Loucy (cell line): ENCODE results near the gene GLIPR2.

ENCODE experiments used
- H2AFZ ChIP-seq: fragments of 200-600 bp; sonication (generic); 2 replicates; pipeline ENCODE4 v1.6.0; 2016; ENCODE audit warnings: antibody characterized with exemption, mild to moderate bottlenecking, low read length, moderate library complexity
- H3F3A ChIP-seq: fragments of 200-600 bp; 2 replicates; pipeline ENCODE4 v1.6.0; 2016; ENCODE audit warnings: antibody characterized with exemption, low read depth, mild to moderate bottlenecking
- H3K27me3 ChIP-seq: fragments of 200-600 bp; sonication (generic); 2 replicates; pipeline ENCODE4 v1.6.1; 2014; ENCODE audit warnings: low read length, mild to moderate bottlenecking; ENCODE audit not compliant: insufficient read depth, poor library complexity, severe bottlenecking
- H3K36me3 ChIP-seq: fragments of 200-600 bp; sonication (generic); 2 replicates; pipeline ENCODE4 v1.6.1; 2016; ENCODE audit warnings: low read length; ENCODE audit not compliant: insufficient read depth
- H3K4me1 ChIP-seq: fragments of 200-600 bp; sonication (generic); 2 replicates; pipeline ENCODE4 v1.5.1; 2014; ENCODE audit warnings: low read length, mild to moderate bottlenecking; ENCODE audit not compliant: insufficient read depth, poor library complexity, severe bottlenecking
- H3K4me2 ChIP-seq: fragments of 200-600 bp; sonication (generic); 2 replicates; pipeline ENCODE4 v1.6.0; 2014; ENCODE audit warnings: antibody characterized with exemption, low read length, low read depth, mild to moderate bottlenecking; ENCODE audit not compliant: poor library complexity, severe bottlenecking
- H3K4me3 ChIP-seq: fragments of 200-600 bp; sonication (generic); 2 replicates; pipeline ENCODE4 v1.5.1; 2014; ENCODE audit warnings: low read length, mild to moderate bottlenecking, mixed read lengths; ENCODE audit not compliant: poor library complexity, severe bottlenecking
- H3K79me2 ChIP-seq: fragments of 200-600 bp; sonication (generic); 2 replicates; pipeline ENCODE4 v1.6.1; 2014; ENCODE audit warnings: low read length; ENCODE audit not compliant: insufficient read depth
- H3K9ac ChIP-seq: fragments of 200-600 bp; sonication (generic); 2 replicates; pipeline ENCODE4 v1.6.0; 2014; ENCODE audit warnings: mild to moderate bottlenecking, low read depth, low read length, moderate library complexity; ENCODE audit not compliant: poor library complexity, severe bottlenecking
- H3K9me2 ChIP-seq: fragments of 200-600 bp; sonication (generic); replicated peaks from 2 replicates; pipeline ENCODE4 v1.6.1; 2016; ENCODE audit warnings: low read depth, low read length, mixed read lengths
- H3K9me3 ChIP-seq: fragments of 200-600 bp; sonication (generic); 2 replicates; pipeline ENCODE4 v1.6.1; 2014; ENCODE audit warnings: mild to moderate bottlenecking, antibody characterized with exemption, low read length, low read depth; ENCODE audit not compliant: insufficient read depth
- H4K20me1 ChIP-seq: fragments of 200-600 bp; sonication (generic); 2 replicates; pipeline ENCODE4 v1.6.0; 2014; ENCODE audit warnings: antibody characterized with exemption, low read length, mild to moderate bottlenecking; ENCODE audit not compliant: insufficient read depth, poor library complexity, severe bottlenecking
- EZH2phosphoT487 ChIP-seq: fragments of 200-600 bp; IDR thresholded peaks from 2 replicates; pipeline ENCODE4 v1.6.1; 2018; ENCODE audit warnings: antibody characterized with exemption, mild to moderate bottlenecking, moderate library complexity, borderline replicate concordance
- TF ChIP-seq, protein P1 (sequence below): fragments of 200-600 bp; sonication (generic); conservative IDR thresholded peaks from 2 replicates; pipeline ENCODE4 v1.5.1; 2014; ENCODE audit warnings: mild to moderate bottlenecking, antibody characterized with exemption, low read length

The GLIPR2 gene

GRCh38 chr9:36101916-36102741 is 34.4 kb upstream of the GLIPR2 start:
- H3K4me2 ChIP-seq = no peak overlapping the region
- no peaks in the 10 kb centered on the region for H3K79me2 ChIP-seq
- no peaks in the 10 kb centered on the region for H4K20me1 ChIP-seq
- H3K4me3 ChIP-seq = no peak overlapping the region
- TF ChIP-seq, protein P1, sequence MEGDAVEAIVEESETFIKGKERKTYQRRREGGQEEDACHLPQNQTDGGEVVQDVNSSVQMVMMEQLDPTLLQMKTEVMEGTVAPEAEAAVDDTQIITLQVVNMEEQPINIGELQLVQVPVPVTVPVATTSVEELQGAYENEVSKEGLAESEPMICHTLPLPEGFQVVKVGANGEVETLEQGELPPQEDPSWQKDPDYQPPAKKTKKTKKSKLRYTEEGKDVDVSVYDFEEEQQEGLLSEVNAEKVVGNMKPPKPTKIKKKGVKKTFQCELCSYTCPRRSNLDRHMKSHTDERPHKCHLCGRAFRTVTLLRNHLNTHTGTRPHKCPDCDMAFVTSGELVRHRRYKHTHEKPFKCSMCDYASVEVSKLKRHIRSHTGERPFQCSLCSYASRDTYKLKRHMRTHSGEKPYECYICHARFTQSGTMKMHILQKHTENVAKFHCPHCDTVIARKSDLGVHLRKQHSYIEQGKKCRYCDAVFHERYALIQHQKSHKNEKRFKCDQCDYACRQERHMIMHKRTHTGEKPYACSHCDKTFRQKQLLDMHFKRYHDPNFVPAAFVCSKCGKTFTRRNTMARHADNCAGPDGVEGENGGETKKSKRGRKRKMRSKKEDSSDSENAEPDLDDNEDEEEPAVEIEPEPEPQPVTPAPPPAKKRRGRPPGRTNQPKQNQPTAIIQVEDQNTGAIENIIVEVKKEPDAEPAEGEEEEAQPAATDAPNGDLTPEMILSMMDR = no peak
- no peak for TF ChIP-seq EZH2phosphoT487
- H3K27me3 ChIP-seq = no peaks in the 10 kb centered on the region
- peaks cover 4% of the 10 kb centered on the region for H3K4me1 ChIP-seq
- H3K9ac ChIP-seq = no peak overlapping the region
- no peak overlapping the region for H2AFZ ChIP-seq
- no peaks in the 10 kb centered on the region for H3K9me2 ChIP-seq
- no peaks in the 10 kb centered on the region for H3K9me3 ChIP-seq
- H3F3A ChIP-seq = no peaks in the 10 kb centered on the region
- H3K36me3 ChIP-seq = no peaks in the 10 kb centered on the region

DNA sequence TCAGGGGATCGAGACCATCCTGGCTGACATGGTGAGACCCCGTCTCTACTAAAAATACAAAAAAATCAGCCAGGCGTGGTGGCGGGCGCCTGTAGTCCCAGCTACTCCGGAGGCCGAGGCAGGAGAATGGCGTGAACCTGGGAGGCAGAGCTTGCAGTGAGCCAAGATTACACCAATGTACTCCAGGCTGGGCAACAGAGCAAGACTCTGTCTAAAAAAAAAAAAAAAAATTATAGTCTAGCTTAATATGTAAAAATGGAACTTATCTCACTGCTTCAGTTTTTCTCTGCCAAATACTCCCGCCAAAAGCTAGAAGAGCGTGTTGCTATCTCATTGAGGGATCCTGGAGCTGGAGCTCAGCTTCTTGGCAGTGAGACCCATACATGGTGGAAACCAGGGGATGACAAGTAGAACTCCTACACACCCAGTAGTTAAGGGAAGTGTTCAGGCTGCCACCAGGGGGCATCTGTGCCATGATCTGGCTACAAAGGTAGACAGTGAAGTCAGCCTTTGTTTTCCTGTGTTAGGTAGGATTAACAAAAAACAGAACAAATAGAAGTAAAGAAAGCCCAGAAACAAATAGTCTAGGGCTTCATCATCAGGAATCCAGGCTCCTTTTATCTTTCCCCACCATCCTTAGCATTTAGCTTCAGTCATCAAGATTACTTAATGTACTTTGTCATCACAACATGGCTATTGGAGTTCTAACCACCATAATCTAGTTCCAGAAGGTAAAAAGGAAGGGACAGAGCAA is 33.6 kb upstream of the GLIPR2 start:
- TF ChIP-seq, protein P1 = peak; percentile 95
- no peak for TF ChIP-seq EZH2phosphoT487
- H3K36me3 ChIP-seq = no peaks in the 10 kb centered on the region
- H3K4me3 ChIP-seq = no peak overlapping the region
- no peaks in the 10 kb centered on the region for H3K27me3 ChIP-seq
- H4K20me1 ChIP-seq = no peaks in the 10 kb centered on the region
- peak overlapping the region; percentile 42 for H3K9ac ChIP-seq
- H3K4me1 ChIP-seq = peaks cover 4% of the 10 kb centered on the region
- H2AFZ ChIP-seq = peak overlapping the region; percentile 89
- H3F3A ChIP-seq = no peaks in the 10 kb centered on the region
- no peaks in the 10 kb centered on the region for H3K9me2 ChIP-seq
- H3K79me2 ChIP-seq = no peaks in the 10 kb centered on the region
- H3K9me3 ChIP-seq = no peaks in the 10 kb centered on the region
- H3K4me2 ChIP-seq = no peak overlapping the region

- no peak overlapping the region for H3K4me3 ChIP-seq
- H3K79me2 ChIP-seq = no peaks in the 10 kb centered on the region
- H2AFZ ChIP-seq = no peak overlapping the region
- TF ChIP-seq EZH2phosphoT487 = no peak
- H4K20me1 ChIP-seq = no peaks in the 10 kb centered on the region
- H3K4me2 ChIP-seq = no peak overlapping the region
- H3K9me2 ChIP-seq = no peaks in the 10 kb centered on the region
- no peaks in the 10 kb centered on the region for H3K27me3 ChIP-seq
- H3K36me3 ChIP-seq = peaks cover 5% of the 10 kb centered on the region; the same call in 1 of the 2 replicates
- no peaks in the 10 kb centered on the region for H3F3A ChIP-seq
- no peak overlapping the region for H3K9ac ChIP-seq
- H3K9me3 ChIP-seq = no peaks in the 10 kb centered on the region
- H3K4me1 ChIP-seq = no peaks in the 10 kb centered on the region
These were observed 27.5 kb upstream of the GLIPR2 start for GRCh38 chr9:36109071-36109470.
